ENCODE measurements around the gene SMURF1. TPM values are rescaled to one million over a fixed set of nuclear protein-coding genes. Genes with fewer than 3 reads are reported as not detected.
"Not testable (repeated sequence)": the region's sequence is repeated elsewhere in the genome, so short reads cannot be mapped to it uniquely, and the experiment has no call there.

Gene SMURF1
- total RNA-seq, 1 donor from 2014 or later = 11.5 TPM

GRCh38 chr7:99080679-99081078, 63.2 kb downstream of the SMURF1 start:
- DNase-seq (no peak), ATAC-seq (no peak)

GRCh38 chr7:99079104-99079503, 64.8 kb downstream of the SMURF1 start:
- intact Hi-C loops (cut with micrococcal nuclease) = no loop called here
- peak; percentile 55 for ATAC-seq
- DNase-seq = no peak

More at GRCh38 chr7:99080679-99081078, 63.2 kb downstream of the SMURF1 start:
- intact Hi-C loops (cut with micrococcal nuclease) = no loop called here

GRCh38 chr7:99078416-99078815, 65.5 kb downstream of the SMURF1 start:
- DNase-seq = no peak
- no peak for ATAC-seq
- intact Hi-C loops (cut with micrococcal nuclease) = no loop called here

GRCh38 chr7:99076615-99077014, 67.3 kb downstream of the SMURF1 start:
- DNase-seq (no peak), ATAC-seq (no peak)
- intact Hi-C loops (cut with micrococcal nuclease) = no loop called here

- intact Hi-C loops (cut with micrococcal nuclease) = no loop called here
- ATAC-seq (peak; percentile 40), DNase-seq (no peak)
Observed at GRCh38 chr7:99073839-99074446, 70.0 kb downstream of the SMURF1 start.

- ATAC-seq = no peak
- intact Hi-C loops (cut with micrococcal nuclease) = no loop called here
- DNase-seq = no peak
Observed at GRCh38 chr7:99072126-99072525, 71.8 kb downstream of the SMURF1 start.

- DNase-seq (no peak), ATAC-seq (no peak)
- intact Hi-C loops (cut with micrococcal nuclease) = no loop called here
Observed at GRCh38 chr7:99070361-99070760, 73.5 kb downstream of the SMURF1 start.

GRCh38 chr7:99061001-99061776, 82.7 kb downstream of the SMURF1 start:
- no peak for ATAC-seq
- no peak for DNase-seq
- intact Hi-C loops (cut with micrococcal nuclease) = no loop called here

- intact Hi-C loops (cut with micrococcal nuclease) = no loop called here
- ATAC-seq (no peak), DNase-seq (no peak)
Observed at GRCh38 chr7:99054781-99055180, 89.1 kb downstream of the SMURF1 start.

- DNase-seq = no peak
- intact Hi-C loops (cut with micrococcal nuclease) = no loop called here
- ATAC-seq = no peak
Observed at GRCh38 chr7:99050971-99051370, 92.9 kb downstream of the SMURF1 start.

- intact Hi-C loops (cut with micrococcal nuclease) = loop anchor here (10.0 kb wide), 1 partner anchor 97 kb away; the partner anchor contains the start of gene SMURF1
- ATAC-seq = no peak
Observed at GRCh38 chr7:99047526-99048077, 96.3 kb downstream of the SMURF1 start.

GRCh38 chr7:99046722-99047121, 97.2 kb downstream of the SMURF1 start:
- ATAC-seq (no peak), DNase-seq (no peak)
- intact Hi-C loops (cut with micrococcal nuclease) = loop anchor here (10.0 kb wide), 1 partner anchor 98 kb away; the partner anchor contains the start of gene SMURF1

More at GRCh38 chr7:99047526-99048077, 96.3 kb downstream of the SMURF1 start:
- DNase-seq = no peak

GRCh38 chr7:99046262-99046661, 97.6 kb downstream of the SMURF1 start:
- intact Hi-C loops (cut with micrococcal nuclease) = loop anchor here (10.0 kb wide), 1 partner anchor 99 kb away; the partner anchor contains the start of gene SMURF1
- not testable (repeated sequence) for ATAC-seq, DNase-seq

- intact Hi-C loops (cut with micrococcal nuclease) = loop anchor here (10.0 kb wide), 1 partner anchor 100 kb away; the partner anchor contains the start of gene SMURF1
- ATAC-seq = not testable (repeated sequence)
Observed at GRCh38 chr7:99044858-99045257, 99.0 kb downstream of the SMURF1 start.

GRCh38 chr7:99042957-99043356, 101.0 kb downstream of the SMURF1 start:
- intact Hi-C loops (cut with micrococcal nuclease) = loop anchor here (10.0 kb wide), 1 partner anchor 102 kb away; the partner anchor contains the start of gene SMURF1
- DNase-seq (no peak), ATAC-seq (no peak)

More at GRCh38 chr7:99044858-99045257, 99.0 kb downstream of the SMURF1 start:
- DNase-seq = not testable (repeated sequence)

GRCh38 chr7:99041526-99041925, 102.4 kb downstream of the SMURF1 start:
- intact Hi-C loops (cut with micrococcal nuclease) = loop anchor here (2.0 to 10.0 kb wide), 2 partner anchors 103 to 271 kb away; partner anchors contain the start of gene SMURF1
- ATAC-seq = peak; percentile 10
- DNase-seq = no peak

GRCh38 chr7:99040104-99040958, 103.6 kb downstream of the SMURF1 start:
- ATAC-seq = peak; percentile 85
- intact Hi-C loops (cut with micrococcal nuclease) = loop anchor here (2.0 to 10.0 kb wide), 2 partner anchors 104 to 272 kb away; partner anchors contain the start of gene SMURF1
- DNase-seq = peak; percentile 74

GRCh38 chr7:99039384-99039891, 104.5 kb downstream of the SMURF1 start:
- ATAC-seq (no peak), DNase-seq (no peak)
- intact Hi-C loops (cut with micrococcal nuclease) = no loop called here
